ENCODE data around the gene NAT9.

The NAT9 gene

DNA sequence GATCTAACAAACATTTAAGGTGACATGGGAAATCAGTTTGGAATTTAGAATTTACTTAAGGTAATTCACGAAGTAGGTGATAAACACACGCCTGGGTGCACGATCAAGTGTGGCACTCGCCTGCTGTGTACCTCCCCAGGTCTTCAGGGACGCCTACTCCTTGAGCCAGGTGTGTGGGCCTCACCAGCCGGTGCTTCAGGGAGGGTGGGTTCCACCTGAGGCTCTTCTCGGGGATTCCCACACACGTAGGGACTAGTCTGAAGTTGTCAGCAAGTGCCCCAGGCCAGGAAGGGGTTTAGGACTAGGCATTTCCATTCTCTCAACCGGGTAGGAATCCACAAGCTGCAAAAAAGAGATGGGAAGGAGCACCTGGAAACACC is 9.8 kb upstream of the NAT9 start:
- TF ChIP-seq ZFX (IDR thresholded peaks at IDR 0.05), result no peak
- TF ChIP-seq, protein P1, sequence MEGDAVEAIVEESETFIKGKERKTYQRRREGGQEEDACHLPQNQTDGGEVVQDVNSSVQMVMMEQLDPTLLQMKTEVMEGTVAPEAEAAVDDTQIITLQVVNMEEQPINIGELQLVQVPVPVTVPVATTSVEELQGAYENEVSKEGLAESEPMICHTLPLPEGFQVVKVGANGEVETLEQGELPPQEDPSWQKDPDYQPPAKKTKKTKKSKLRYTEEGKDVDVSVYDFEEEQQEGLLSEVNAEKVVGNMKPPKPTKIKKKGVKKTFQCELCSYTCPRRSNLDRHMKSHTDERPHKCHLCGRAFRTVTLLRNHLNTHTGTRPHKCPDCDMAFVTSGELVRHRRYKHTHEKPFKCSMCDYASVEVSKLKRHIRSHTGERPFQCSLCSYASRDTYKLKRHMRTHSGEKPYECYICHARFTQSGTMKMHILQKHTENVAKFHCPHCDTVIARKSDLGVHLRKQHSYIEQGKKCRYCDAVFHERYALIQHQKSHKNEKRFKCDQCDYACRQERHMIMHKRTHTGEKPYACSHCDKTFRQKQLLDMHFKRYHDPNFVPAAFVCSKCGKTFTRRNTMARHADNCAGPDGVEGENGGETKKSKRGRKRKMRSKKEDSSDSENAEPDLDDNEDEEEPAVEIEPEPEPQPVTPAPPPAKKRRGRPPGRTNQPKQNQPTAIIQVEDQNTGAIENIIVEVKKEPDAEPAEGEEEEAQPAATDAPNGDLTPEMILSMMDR (conservative IDR thresholded peaks at IDR 0.05), result no peak
- no peak overlapping the region for H3K27ac ChIP-seq

- TF ChIP-seq, protein P1 (conservative IDR thresholded peaks at IDR 0.05), result no peak
- no peak for TF ChIP-seq ZFX (IDR thresholded peaks at IDR 0.05)
- H3K27ac ChIP-seq, result no peak overlapping the region
Measured at GRCh38 chr17:74785096-74785980, 9.2 kb upstream of the NAT9 start.

- no peak overlapping the region for H3K27ac ChIP-seq
- TF ChIP-seq ZFX (IDR thresholded peaks at IDR 0.05), result no peak
- TF ChIP-seq, protein P1 (conservative IDR thresholded peaks at IDR 0.05), result no peak
Measured at GRCh38 chr17:74784125-74784810, 8.1 kb upstream of the NAT9 start.

DNA sequence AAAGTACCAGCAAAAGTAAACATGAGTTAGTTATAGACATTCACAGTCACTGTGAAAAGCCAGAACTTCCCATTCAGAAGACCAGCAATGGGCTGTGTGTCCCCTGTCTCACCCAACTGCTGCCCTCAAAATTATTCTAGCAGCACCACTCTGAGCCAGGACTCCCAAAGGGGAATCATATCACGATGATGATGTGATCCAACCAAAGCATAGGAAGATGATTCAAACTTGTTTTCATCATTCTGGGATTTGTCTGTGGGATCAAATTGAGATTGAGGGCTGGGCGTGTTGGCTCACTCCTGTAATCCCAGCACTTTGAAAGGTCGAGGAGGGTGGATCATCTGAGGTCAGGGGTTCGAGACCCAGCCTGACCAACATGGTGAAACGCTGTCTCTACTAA is 6.4 kb upstream of the NAT9 start:
- TF ChIP-seq, protein P1 (conservative IDR thresholded peaks at IDR 0.05), result no peak
- no peak for TF ChIP-seq ZFX (IDR thresholded peaks at IDR 0.05)
- H3K27ac ChIP-seq, result no peak overlapping the region

GRCh38 chr17:74780443-74781238 is 4.5 kb upstream of the NAT9 start:
- no peak overlapping the region for H3K27ac ChIP-seq
- no peak for TF ChIP-seq ZFX (IDR thresholded peaks at IDR 0.05)
- TF ChIP-seq, protein P1 (conservative IDR thresholded peaks at IDR 0.05), result peak; percentile 80

- H3K27ac ChIP-seq, result no peak overlapping the region
- no peak for TF ChIP-seq ZFX (IDR thresholded peaks at IDR 0.05)
- TF ChIP-seq, protein P1 (conservative IDR thresholded peaks at IDR 0.05), result no peak
Measured at GRCh38 chr17:74779948-74780400, 3.8 kb upstream of the NAT9 start.
